Limb (tissue), 2 donors: ENCODE data around the gene NEK2.
A peak's percentile ranks its signal among the peaks of the same experiment; 100 is the strongest.
"Not testable (repeated sequence)": the region's sequence is repeated elsewhere in the genome, so short reads cannot be mapped to it uniquely, and the experiment has no call there.

ENCODE experiments used
- DNase-seq, 2 donors: peaks; one replicate each; pipeline ENCODE4 v3.0.0-alpha.2; 2016; ENCODE audit errors: extremely low spot score in 2 of 2

NEK2 gene

GRCh38 chr1:211675230-211676105, at the start of gene NEK2:
Gene NEK2 (minus strand): TSS chr1:211675621. CDS start chr1:211675479, 142 bp downstream.
- peak; percentile 93 to 95 for DNase-seq

GRCh38 chr1:211724687-211725196, 49.3 kb upstream of the NEK2 start:
- peak in 1 of 2 donors; percentile 52 for DNase-seq

GRCh38 chr1:211723273-211723672, 47.9 kb upstream of the NEK2 start:
- no peak for DNase-seq

DNA sequence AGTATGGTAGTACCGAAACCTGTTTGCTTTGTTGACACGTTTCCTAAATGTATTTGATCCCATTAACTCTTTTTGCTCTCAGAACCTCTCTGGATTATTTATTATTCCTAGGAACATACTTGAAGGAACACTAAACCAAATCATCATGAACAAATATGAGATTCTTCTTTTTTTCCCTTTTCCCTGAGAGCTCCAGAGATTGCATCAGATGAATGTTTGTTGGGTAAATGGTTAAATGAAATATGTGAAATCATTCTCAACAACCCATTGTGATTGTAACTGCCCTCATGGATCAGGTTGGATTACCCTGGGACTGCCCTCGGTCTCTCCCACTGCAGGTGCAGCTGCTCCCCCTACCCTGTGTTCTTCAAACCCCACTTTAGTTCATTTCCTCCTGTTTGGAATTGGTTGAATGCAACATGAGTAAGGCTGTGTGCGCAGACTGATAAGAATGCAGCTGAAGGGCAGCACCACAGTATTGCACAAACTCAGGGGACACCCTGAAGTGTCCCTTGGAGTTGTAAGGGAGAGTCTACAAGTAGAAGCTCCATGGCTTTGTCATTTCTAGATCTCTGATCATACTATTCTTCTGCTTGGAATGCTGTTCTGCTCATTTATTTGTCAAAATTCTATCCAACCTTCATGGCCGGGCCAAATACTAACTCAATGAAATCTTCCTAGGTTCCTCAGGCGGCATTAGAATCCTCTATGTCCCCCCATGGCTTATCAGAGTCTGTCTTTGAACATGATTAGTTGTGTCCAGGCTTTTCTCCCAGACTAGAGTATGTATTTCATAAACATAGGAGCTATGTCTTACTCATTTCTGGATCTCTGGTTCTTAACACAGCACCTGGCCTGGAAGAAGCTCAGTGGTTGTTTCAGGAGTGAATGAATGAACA, 47.1 kb upstream of the NEK2 start:
- no peak for DNase-seq

DNA sequence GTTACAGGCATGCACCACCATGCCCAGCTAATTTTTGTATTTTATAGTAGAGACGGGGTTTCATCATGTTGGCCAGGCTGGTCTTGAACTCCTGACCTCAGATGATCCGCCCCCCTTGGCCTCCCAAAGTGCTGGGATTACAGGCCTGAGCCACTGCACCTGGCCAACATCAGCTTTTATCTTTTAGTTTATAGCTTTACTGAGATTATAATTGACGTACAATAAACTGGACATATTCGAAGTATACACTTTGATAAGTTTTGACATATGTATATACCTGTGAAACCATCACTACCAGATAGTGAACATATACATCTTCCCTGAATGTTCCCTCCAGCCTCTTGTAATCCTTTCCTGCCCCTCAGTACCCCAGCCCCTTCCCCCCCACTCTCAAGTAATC, 41.1 kb upstream of the NEK2 start:
- not testable (repeated sequence) for DNase-seq

- DNase-seq, result no peak
Observed at GRCh38 chr1:211715971-211716370, 40.5 kb upstream of the NEK2 start.

- no peak for DNase-seq
Observed at GRCh38 chr1:211714154-211714553, 38.7 kb upstream of the NEK2 start.

GRCh38 chr1:211713231-211713630, 37.8 kb upstream of the NEK2 start:
- no peak for DNase-seq

- no peak for DNase-seq
Observed at GRCh38 chr1:211711315-211711705, 35.9 kb upstream of the NEK2 start.

DNA sequence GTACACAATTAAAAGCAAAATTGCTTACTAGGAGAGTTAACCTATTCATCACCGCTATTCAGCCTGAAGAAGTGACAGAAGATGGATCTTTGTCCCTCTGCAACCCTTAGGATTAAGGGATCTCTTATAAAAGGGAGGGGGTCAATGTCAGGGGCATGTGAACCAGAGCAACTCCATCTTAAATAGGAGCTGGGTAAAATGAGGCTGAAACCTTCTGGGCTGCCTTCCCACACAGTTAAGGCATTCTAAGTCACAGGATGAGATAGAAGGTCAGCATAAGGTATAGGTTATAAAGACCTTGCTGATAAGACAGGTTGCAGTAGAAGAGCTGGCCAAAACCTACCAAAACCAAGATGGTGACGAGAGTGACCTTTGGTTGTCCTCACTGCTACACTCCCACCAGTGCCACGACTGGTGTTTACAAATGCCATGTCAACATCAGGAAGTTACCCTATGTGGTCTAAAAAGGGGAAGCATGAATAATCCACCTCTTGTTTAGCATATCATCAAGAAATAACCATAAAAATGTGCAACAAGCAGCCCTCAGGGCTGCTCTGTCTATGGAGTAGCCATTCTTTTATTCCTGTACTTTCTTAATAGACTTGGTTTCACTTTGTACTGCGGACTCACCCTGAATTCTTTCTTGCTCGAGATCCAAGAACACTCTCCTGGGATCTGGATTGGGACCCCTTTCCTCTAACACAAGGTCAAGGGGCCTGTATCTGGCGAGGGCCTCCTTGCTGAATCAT, 35.3 kb upstream of the NEK2 start:
- DNase-seq, result no peak

DNA sequence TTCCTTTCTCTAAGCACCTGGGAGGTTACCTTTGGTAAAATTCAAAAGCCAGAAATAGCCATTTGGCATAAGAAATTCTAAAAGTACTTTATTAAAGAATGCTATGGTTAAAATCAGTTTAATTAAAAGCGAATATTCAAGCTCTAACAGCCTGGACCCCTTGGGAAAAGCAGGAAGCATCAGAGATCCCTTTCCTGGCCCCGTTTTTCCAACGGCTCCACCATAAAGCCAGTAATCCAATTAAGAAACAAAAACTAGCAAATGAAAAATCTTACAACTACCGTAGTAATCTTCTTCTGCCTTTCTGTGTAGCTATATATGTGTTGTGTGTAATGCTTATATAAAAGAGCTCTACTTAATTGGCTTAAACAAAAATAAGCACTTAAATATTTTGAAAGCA, 33.5 kb upstream of the NEK2 start:
- DNase-seq, result no peak

DNA sequence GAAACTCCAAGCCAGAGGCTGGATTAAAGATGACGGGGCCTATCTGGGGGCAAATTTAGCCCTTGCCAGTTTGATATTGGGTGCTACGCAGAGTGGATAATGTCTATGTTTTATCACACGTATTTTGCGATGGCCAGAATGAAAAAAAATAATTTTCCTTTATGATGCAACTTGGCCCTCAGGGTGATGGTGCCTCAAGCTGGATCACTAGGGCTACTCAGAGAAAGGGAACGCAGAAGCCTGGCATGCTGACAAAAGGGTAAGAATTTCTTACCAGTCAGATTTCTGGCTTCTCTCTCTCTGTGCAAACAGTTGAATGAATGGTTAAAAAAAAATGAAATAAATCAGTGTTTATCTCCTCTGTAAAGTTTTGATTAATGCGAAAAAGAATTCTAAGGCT, 32.6 kb upstream of the NEK2 start:
- no peak for DNase-seq

DNA sequence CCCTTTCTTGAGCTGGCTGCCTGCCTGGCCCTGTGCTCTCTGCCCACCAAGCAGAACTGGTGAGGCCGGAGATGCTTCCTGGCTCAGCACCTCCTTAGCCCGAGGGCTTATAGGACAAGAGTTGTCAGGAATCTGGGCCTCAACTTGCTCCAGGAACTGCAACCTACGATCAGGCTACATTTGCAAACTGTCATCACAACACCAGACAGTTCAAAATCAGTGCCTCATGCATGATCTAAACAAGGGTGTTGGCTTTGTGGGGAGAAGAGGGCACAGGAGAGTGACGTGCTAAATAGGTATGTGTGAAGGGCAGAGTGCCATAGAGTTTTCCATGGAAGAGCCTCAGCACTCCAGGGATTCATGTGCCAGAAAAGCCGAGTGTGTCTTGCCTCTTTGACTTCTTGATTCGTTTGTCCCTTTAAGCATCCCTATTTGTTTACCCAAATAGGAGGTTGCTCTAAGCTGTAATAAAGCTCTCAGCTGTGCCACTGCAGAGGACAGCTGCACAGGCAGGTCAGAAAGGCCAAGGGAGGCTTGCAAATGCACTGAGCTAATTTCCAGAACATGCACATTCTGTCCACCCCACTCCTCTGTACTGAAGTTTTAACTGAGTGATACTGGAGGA, 30.2 kb upstream of the NEK2 start:
- no peak for DNase-seq

DNA sequence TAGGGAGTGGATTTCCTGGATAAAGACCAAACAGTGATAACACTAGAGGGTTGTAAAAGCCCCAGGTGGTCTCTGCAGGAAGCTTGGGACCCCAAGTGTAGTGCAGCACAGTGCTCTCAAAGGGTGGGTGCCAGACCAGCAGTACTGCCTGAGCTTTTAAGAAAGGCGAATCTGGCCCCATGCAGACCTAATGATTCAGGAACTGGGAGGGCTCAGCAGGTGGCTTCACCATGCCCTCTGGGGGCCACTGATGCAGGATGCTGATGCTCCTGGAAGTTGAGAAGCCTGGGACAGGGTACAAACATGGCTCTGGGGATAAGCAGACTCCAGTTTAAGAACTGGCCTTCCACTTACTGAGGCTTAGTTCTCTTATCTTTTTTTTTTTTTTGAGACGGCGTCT, 29.1 kb upstream of the NEK2 start:
- DNase-seq, result no peak

GRCh38 chr1:211703812-211704537, 28.6 kb upstream of the NEK2 start:
- DNase-seq, result no peak

DNA sequence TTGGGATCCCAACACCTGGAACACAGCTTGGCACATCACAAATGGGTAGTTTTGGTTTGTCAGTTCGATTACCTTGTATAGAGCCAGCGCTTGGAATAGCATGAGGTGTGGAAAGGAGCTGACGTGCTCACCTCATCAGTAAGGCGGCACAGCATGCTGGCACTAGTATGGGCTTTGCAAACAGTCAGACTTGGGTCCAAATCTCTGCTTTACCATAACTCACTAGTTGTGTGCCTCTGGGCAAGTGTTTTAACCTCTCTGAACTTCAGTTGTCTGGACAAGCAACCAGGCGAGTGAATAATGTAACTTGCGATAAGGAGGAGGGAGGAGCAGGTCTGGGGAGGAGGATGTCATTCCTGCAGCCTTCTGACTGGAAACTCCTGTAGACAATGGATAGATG, 26.3 kb upstream of the NEK2 start:
- no peak for DNase-seq

GRCh38 chr1:211699059-211699458, 23.6 kb upstream of the NEK2 start:
- DNase-seq, result no peak

- DNase-seq, result peak; percentile 57 to 86
Observed at GRCh38 chr1:211698161-211699026, 23.0 kb upstream of the NEK2 start.

- DNase-seq, result no peak
Observed at GRCh38 chr1:211697356-211697755, 21.9 kb upstream of the NEK2 start.
